WTC11 (cell line): ENCODE results near the gene ATF6B. TPM values are rescaled to one million over a fixed set of nuclear protein-coding genes. Genes with fewer than 3 reads are reported as not detected.

Experiments used
- ATAC-seq: fragments of 200-7000 bp; cut with Tn5 transposase; 2 replicates; pipeline ENCODE4 v1.10.0; 2021; ENCODE audit warnings: mild to moderate bottlenecking, moderate library complexity
- CTCF ChIA-PET: fragments of 300-600 bp; sonication (Branson Sonifier 250); formaldehyde crosslinking; loops from one replicate; lab custom pipeline; 2021; ENCODE audit warnings: antibody characterized with exemption; lab: Charles Lee
- POLR2A ChIA-PET: fragments of 350-600 bp; sonication (Branson Sonifier 250); formaldehyde crosslinking; loops from one replicate; lab custom pipeline; 2021; ENCODE audit warnings: antibody characterized with exemption; lab: Charles Lee
- DNase-seq: peaks from one replicate; pipeline ENCODE4 v3.0.0; 2021; ENCODE audit warnings: low spot score
- H3K27ac Mint-ChIP-seq: 2 replicates; pipeline ENCODE4 v1.8.0; 2021; ENCODE audit warnings: mixed read lengths
- H3K27me3 Mint-ChIP-seq: 2 replicates; pipeline ENCODE4 v1.8.0; 2021; ENCODE audit warnings: low read depth, mild to moderate bottlenecking, moderate library complexity, mixed read lengths
- H3K36me3 Mint-ChIP-seq: 2 replicates; pipeline ENCODE4 v1.8.0; 2021; ENCODE audit warnings: mixed read lengths
- H3K4me1 Mint-ChIP-seq: 2 replicates; pipeline ENCODE4 v1.8.0; 2022; ENCODE audit warnings: mixed read lengths
- H3K4me3 Mint-ChIP-seq: 2 replicates; pipeline ENCODE4 v1.8.0; 2021; ENCODE audit warnings: mild to moderate bottlenecking, moderate library complexity, mixed read lengths
- H3K9me3 Mint-ChIP-seq: 2 replicates; pipeline ENCODE4 v1.8.0; 2021; ENCODE audit warnings: mixed read lengths
- ARID4B ChIP-seq: sonication (generic); formaldehyde crosslinking; IDR thresholded peaks from 2 replicates; pipeline ENCODE4 v1.8.0; 2023; ENCODE audit warnings: missing genetic modification reagents, mild to moderate bottlenecking, borderline replicate concordance
- ATF3 ChIP-seq: sonication (generic); formaldehyde crosslinking; conservative IDR thresholded peaks from 2 replicates; pipeline ENCODE4 v1.8.1; 2022; ENCODE audit warnings: mild to moderate bottlenecking, missing genetic modification reagents
- E2F5 ChIP-seq: sonication (generic); formaldehyde crosslinking; IDR thresholded peaks from 2 replicates; pipeline ENCODE4 v1.8.1; 2022; ENCODE audit warnings: mild to moderate bottlenecking, moderate library complexity, missing genetic modification reagents
- GABPB1 ChIP-seq: sonication (generic); formaldehyde crosslinking; IDR thresholded peaks from 2 replicates; pipeline ENCODE4 v1.8.1; 2023; ENCODE audit warnings: mild to moderate bottlenecking, missing genetic modification reagents
- MAX ChIP-seq: sonication (generic); formaldehyde crosslinking; IDR thresholded peaks from 2 replicates; pipeline ENCODE4 v1.8.0; 2022; ENCODE audit warnings: mild to moderate bottlenecking, missing genetic modification reagents
- MYBL2 ChIP-seq: sonication (generic); formaldehyde crosslinking; IDR thresholded peaks from 2 replicates; pipeline ENCODE4 v1.8.1; 2023; ENCODE audit warnings: mild to moderate bottlenecking, moderate library complexity, missing genetic modification reagents
- NFE2L1 ChIP-seq: sonication (generic); formaldehyde crosslinking; IDR thresholded peaks from 2 replicates; pipeline ENCODE4 v1.8.1; 2023; ENCODE audit warnings: missing genetic modification reagents
- SMAD3 ChIP-seq: sonication (generic); formaldehyde crosslinking; IDR thresholded peaks from 2 replicates; pipeline ENCODE4 v1.8.0; 2022; ENCODE audit warnings: missing genetic modification reagents, mild to moderate bottlenecking, borderline replicate concordance
- TEAD1 ChIP-seq: sonication (generic); formaldehyde crosslinking; IDR thresholded peaks from 2 replicates; pipeline ENCODE4 v1.8.0; 2022; ENCODE audit warnings: mild to moderate bottlenecking, missing genetic modification reagents
- ZBTB21 ChIP-seq: sonication (generic); formaldehyde crosslinking; IDR thresholded peaks from 2 replicates; pipeline ENCODE4 v1.8.1; 2023; ENCODE audit warnings: mild to moderate bottlenecking, missing genetic modification reagents, borderline replicate concordance
- ZNF121 ChIP-seq: sonication (generic); formaldehyde crosslinking; IDR thresholded peaks from 2 replicates; pipeline ENCODE4 v1.8.0; 2023; ENCODE audit warnings: missing genetic modification reagents
- ZNF416 ChIP-seq: fragments of 250-450 bp; sonication (Bioruptor Pico); IDR thresholded peaks from 2 replicates; pipeline ENCODE4 v1.9.0; 2021; ENCODE audit warnings: mild to moderate bottlenecking, inconsistent platforms
- ZNF425 ChIP-seq: fragments of 250-450 bp; sonication (Bioruptor Pico); conservative IDR thresholded peaks from 2 replicates; pipeline ENCODE4 v1.9.0; 2021; ENCODE audit warnings: mild to moderate bottlenecking
- ZSCAN18 ChIP-seq: fragments of 250-450 bp; sonication (Bioruptor Pico); IDR thresholded peaks from 2 replicates; pipeline ENCODE4 v2.1.2; 2022; ENCODE audit warnings: mild to moderate bottlenecking, moderate library complexity
- total RNA-seq: library from RNA; stranded (reverse); gene quantifications from 3 replicates; pipeline ENCODE4 v1.2.3, GENCODE V29; 2021

The ATF6B gene
- total RNA-seq, 1 experiment from 2014 or later: 47.5 TPM

GRCh38 chr6:32151181-32151862, 23.3 kb upstream of the ATF6B start:
- POLR2A ChIA-PET: interaction anchor here (0.8 to 1.0 kb wide), 3 partner anchors 44 to 288 kb away, joined by 3 to 6 read pairs (median 4); no protein-coding TSS in a partner anchor
- DNase-seq: no peak
- H3K27ac Mint-ChIP-seq: no peak overlapping the region

GRCh38 chr6:32149932-32150870, 22.2 kb upstream of the ATF6B start:
- POLR2A ChIA-PET: interaction anchor here (0.8 to 1.6 kb wide), 2 partner anchors 20 to 184 kb away, joined by 3 to 4 read pairs; partner anchors contain the start of gene FKBPL
- peak; percentile 8 for ATAC-seq
- H3K27me3 Mint-ChIP-seq: peaks cover 65% of the 10 kb centered on the region
- H3K9me3 Mint-ChIP-seq: no peaks in the 10 kb centered on the region
- no peaks in the 10 kb centered on the region; the same call in 1 of the 2 replicates for H3K36me3 Mint-ChIP-seq
- H3K4me3 Mint-ChIP-seq: peak overlapping the region; percentile 95
- no peak overlapping the region for H3K27ac Mint-ChIP-seq
- TF ChIP-seq SMAD3: no peak
- peak; percentile 47; the same call in 1 of the 2 replicates for TF ChIP-seq MAX
- no peak for TF ChIP-seq ZBTB21 (CRISPR knock-in tag)
- TF ChIP-seq NFE2L1 (CRISPR knock-in tag): no peak
- TF ChIP-seq TEAD1: no peak
- TF ChIP-seq ARID4B (CRISPR knock-in tag): peak; percentile 51; the same call in 1 of the 2 replicates
- TF ChIP-seq ZSCAN18 (CRISPR knock-in tag): no peak
- TF ChIP-seq, all 79 proteins: peak for 2
- DNase-seq: peak; percentile 68
- CTCF ChIA-PET: interaction anchor here (0.5 to 3.3 kb wide), 16 partner anchors 9 to 252 kb away, joined by 3 to 38 read pairs (median 6); partner anchors contain the start of genes ATF6B, EGFL8 and FKBPL
- peaks cover 57% of the 10 kb centered on the region for H3K4me1 Mint-ChIP-seq

More at GRCh38 chr6:32151181-32151862, 23.3 kb upstream of the ATF6B start:
- peak overlapping the region; percentile 71 for H3K4me3 Mint-ChIP-seq
- CTCF ChIA-PET: interaction anchor here (0.5 to 3.3 kb wide), 8 partner anchors 8 to 44 kb away, joined by 3 to 20 read pairs (median 4); partner anchors contain the start of genes FKBPL and PBX2
- TF ChIP-seq SMAD3: no peak
- no peak for TF ChIP-seq MYBL2 (CRISPR knock-in tag)
- TF ChIP-seq ATF3 (CRISPR knock-in tag): no peak
- no peak for TF ChIP-seq ZNF425 (CRISPR knock-in tag)
- TF ChIP-seq MAX: no peak
- TF ChIP-seq ZNF416 (CRISPR knock-in tag): no peak
- no peak for TF ChIP-seq ZNF121
- no peak for TF ChIP-seq ZBTB21 (CRISPR knock-in tag)
- TF ChIP-seq GABPB1 (CRISPR knock-in tag): no peak
- no peak for TF ChIP-seq E2F5
- peaks cover 59% of the 10 kb centered on the region for H3K27me3 Mint-ChIP-seq
- H3K36me3 Mint-ChIP-seq: peaks cover 11% of the 10 kb centered on the region; the same call in 1 of the 2 replicates
- ATAC-seq: no peak
- peaks cover 51% of the 10 kb centered on the region for H3K4me1 Mint-ChIP-seq
- H3K9me3 Mint-ChIP-seq: no peaks in the 10 kb centered on the region
